IMR-90 (cell line): ENCODE measurements around the gene ZC3H4. TPM values are rescaled to one million over a fixed set of nuclear protein-coding genes. Genes with fewer than 3 reads are reported as not detected.

ENCODE experiments used
- ATAC-seq: fragments of 200-7000 bp; cut with Tn5 transposase; 2 replicates; pipeline ENCODE4 v1.9.1; 2020; ENCODE audit warnings: low read depth, mild to moderate bottlenecking, moderate library complexity
- BruUV-seq: library from RNA; stranded (reverse); fragments of 400-500 nt; replicated peaks from 2 replicates; lab custom pipeline; 2021; lab: Mats Ljungman, UMichigan
- CTCF ChIA-PET: fragments of 300-600 bp; formaldehyde crosslinking; extraction: SDS; loops from one replicate; lab custom pipeline; 2021; ENCODE audit warnings: antibody characterized with exemption; lab: Yijun Ruan, JAX
- POLR2A ChIA-PET: fragments of 300-600 bp; sonication (Branson Sonifier 250); formaldehyde crosslinking; loops from one replicate; lab custom pipeline; 2022; ENCODE audit warnings: antibody characterized with exemption; ENCODE audit not compliant: unreplicated experiment; lab: Charles Lee
- DNase-seq: peaks from one replicate; pipeline ENCODE4 v3.0.0; 2013
- H2AFZ ChIP-seq: replicated peaks from 2 replicates; pipeline ENCODE3; 2013; ENCODE audit warnings: low read length, mild to moderate bottlenecking; ENCODE audit not compliant: poor library complexity
- H2AK5ac ChIP-seq: 2 replicates; pipeline ENCODE4 v1.6.1; 2013; ENCODE audit warnings: low read depth, low read length, inconsistent platforms
- H2AK9ac ChIP-seq: replicated peaks from 2 replicates; pipeline ENCODE3; 2013; ENCODE audit warnings: mild to moderate bottlenecking, low read depth, low read length, moderate library complexity; ENCODE audit not compliant: poor library complexity
- H2BK120ac ChIP-seq: 2 replicates; pipeline ENCODE4 v1.6.1; 2013; ENCODE audit warnings: low read depth, low read length, inconsistent platforms
- H2BK15ac ChIP-seq: 3 replicates; pipeline ENCODE4 v1.6.1; 2013; ENCODE audit warnings: low read depth, low read length, inconsistent platforms
- H2BK20ac ChIP-seq: 2 replicates; pipeline ENCODE4 v1.6.1; 2013; ENCODE audit warnings: low read depth, mild to moderate bottlenecking, inconsistent platforms, low read length, moderate library complexity
- H2BK5ac ChIP-seq: 2 replicates; pipeline ENCODE4 v1.6.1; 2013; ENCODE audit warnings: mild to moderate bottlenecking, low read depth, low read length, inconsistent platforms; ENCODE audit not compliant: poor library complexity, severe bottlenecking
- H3K14ac ChIP-seq: replicated peaks from 2 replicates; pipeline ENCODE4 v1.6.1; 2013; ENCODE audit warnings: low read depth, low read length, inconsistent platforms
- H3K18ac ChIP-seq: 2 replicates; pipeline ENCODE4 v1.6.1; 2013; ENCODE audit warnings: low read depth, low read length, control low read depth
- H3K23ac ChIP-seq: 2 replicates; pipeline ENCODE4 v1.6.1; 2013; ENCODE audit warnings: low read depth, low read length, inconsistent platforms
- H3K27ac ChIP-seq: 2 replicates; pipeline ENCODE4 v1.5.1; 2013; ENCODE audit warnings: mild to moderate bottlenecking, control low read depth, low read length; ENCODE audit not compliant: insufficient read depth
- H3K27me3 ChIP-seq: 2 replicates; pipeline ENCODE4 v1.6.1; 2013; ENCODE audit warnings: low read length; ENCODE audit not compliant: control insufficient read depth, insufficient read depth
- H3K36me3 ChIP-seq: 2 replicates; pipeline ENCODE4 v1.6.1; 2013; ENCODE audit warnings: low read length, mixed read lengths; ENCODE audit not compliant: control insufficient read depth, insufficient read depth
- H3K4ac ChIP-seq: 2 replicates; pipeline ENCODE4 v1.6.1; 2013; ENCODE audit warnings: low read depth, low read length, inconsistent platforms
- H3K4me1 ChIP-seq: 2 replicates; pipeline ENCODE4 v1.6.1; 2013; ENCODE audit warnings: low read length, mixed read lengths; ENCODE audit not compliant: control insufficient read depth, insufficient read depth
- H3K4me2 ChIP-seq: 2 replicates; pipeline ENCODE4 v1.6.1; 2013; ENCODE audit warnings: low read depth, mild to moderate bottlenecking, control low read depth, low read length, moderate library complexity
- H3K4me3 ChIP-seq: 2 replicates; pipeline ENCODE4 v1.5.1; 2013; ENCODE audit warnings: low read depth, mild to moderate bottlenecking, control low read depth, low read length, moderate library complexity; ENCODE audit not compliant: insufficient read depth
- H3K56ac ChIP-seq: 2 replicates; pipeline ENCODE4 v1.6.1; 2013; ENCODE audit warnings: low read length, inconsistent platforms; ENCODE audit not compliant: insufficient read depth; ENCODE audit errors: extremely low read depth
- H3K79me1 ChIP-seq, 2 experiments: 2 replicates each; pipeline ENCODE4 v1.6.1; 2013; ENCODE audit warnings: low read length in 2 of 2, inconsistent platforms in 1 of 2, low read depth in 1 of 2
- H3K9ac ChIP-seq: 2 replicates; pipeline ENCODE4 v1.6.1; 2013; ENCODE audit warnings: low read depth, low read length, control low read depth
- H3K9me1 ChIP-seq: 2 replicates; pipeline ENCODE4 v1.6.1; 2013; ENCODE audit warnings: low read length, inconsistent platforms; ENCODE audit not compliant: insufficient read depth
- H3K9me3 ChIP-seq: 2 replicates; pipeline ENCODE4 v1.6.1; 2013; ENCODE audit warnings: low read length; ENCODE audit not compliant: control insufficient read depth, insufficient read depth
- H4K20me1 ChIP-seq: 2 replicates; pipeline ENCODE4 v1.6.1; 2013; ENCODE audit warnings: low read length, inconsistent platforms; ENCODE audit not compliant: insufficient read depth
- H4K5ac ChIP-seq: 2 replicates; pipeline ENCODE4 v1.6.1; 2013; ENCODE audit warnings: mild to moderate bottlenecking, low read depth, low read length, control low read depth
- H4K8ac ChIP-seq, 2 experiments: 2 replicates each; pipeline ENCODE4 v1.6.1; 2013; ENCODE audit warnings: low read depth in 2 of 2, low read length in 2 of 2, control low read depth in 1 of 2, inconsistent platforms in 1 of 2
- H4K91ac ChIP-seq: 2 replicates; pipeline ENCODE4 v1.6.1; 2013; ENCODE audit warnings: low read depth, low read length, inconsistent platforms; ENCODE audit not compliant: insufficient read depth
- BHLHE40 ChIP-seq: fragments of 150-350 bp; IDR thresholded peaks from 2 replicates; pipeline ENCODE4 v1.6.1; 2016; ENCODE audit warnings: mild to moderate bottlenecking, low read depth, low read length
- CEBPB ChIP-seq: IDR thresholded peaks from 2 replicates; pipeline ENCODE4 v1.6.1; 2012; ENCODE audit warnings: low read depth, low read length, improper control_type of control experiment
- CHD1 ChIP-seq: IDR thresholded peaks from 2 replicates; pipeline ENCODE4 v1.6.1; 2012; ENCODE audit warnings: low read depth, low read length, improper control_type of control experiment
- FOS ChIP-seq: fragments of 150-350 bp; IDR thresholded peaks from 2 replicates; pipeline ENCODE4 v1.6.1; 2016; ENCODE audit warnings: low read depth, low read length
- MAZ ChIP-seq: IDR thresholded peaks from 2 replicates; pipeline ENCODE4 v1.6.1; 2012; ENCODE audit warnings: low read depth, mild to moderate bottlenecking, low read length, improper control_type of control experiment, moderate library complexity, borderline replicate concordance
- MXI1 ChIP-seq: IDR thresholded peaks from 2 replicates; pipeline ENCODE4 v1.6.1; 2012; ENCODE audit warnings: low read depth, mild to moderate bottlenecking, low read length, moderate library complexity, borderline replicate concordance
- NFE2L2 ChIP-seq: fragments of 150-350 bp; IDR thresholded peaks from 2 replicates; pipeline ENCODE4 v1.6.1; 2016; ENCODE audit warnings: low read depth, mild to moderate bottlenecking, low read length
- POLR2A ChIP-seq: IDR thresholded peaks from 2 replicates; pipeline ENCODE4 v1.6.1; 2012; ENCODE audit warnings: mild to moderate bottlenecking, low read depth, low read length
- RAD21 ChIP-seq: IDR thresholded peaks from 2 replicates; pipeline ENCODE4 v1.6.1; 2012; ENCODE audit warnings: low read length, improper control_type of control experiment
- RCOR1 ChIP-seq: IDR thresholded peaks from 2 replicates; pipeline ENCODE4 v1.6.1; 2012; ENCODE audit warnings: mild to moderate bottlenecking, low read length, improper control_type of control experiment; ENCODE audit not compliant: insufficient replicate concordance
- RFX5 ChIP-seq: IDR thresholded peaks from 2 replicates; pipeline ENCODE4 v1.8.0; 2012; ENCODE audit warnings: low read depth, mild to moderate bottlenecking, low read length, moderate library complexity
- SMC3 ChIP-seq: fragments of 150-350 bp; IDR thresholded peaks from 2 replicates; pipeline ENCODE4 v1.6.1; 2016; ENCODE audit warnings: low read depth, mild to moderate bottlenecking, antibody characterized with exemption, low read length, moderate library complexity
- WGBS, 2 experiments: methylation state at CpG; one replicate each; pipeline versions ENCODE4 v1.1.5 to v1.1.7; 2013; ENCODE audit warnings: missing lambda C conversion rate in 2 of 2; ENCODE audit not compliant: insufficient read length in 1 of 2; ENCODE audit errors: extremely low coverage in 2 of 2; 5-methylcytosine and 5-hydroxymethylcytosine counted together
- dilution Hi-C: fragments of 300-500 bp; cut with HindIII; formaldehyde crosslinking; loops from one replicate; pipeline ENCODE4 v1.14.3; 2018; ENCODE audit warnings: low sequenced_read_pairs; ENCODE audit not compliant: unreplicated experiment
- in situ Hi-C: fragments of 300-500 bp; cut with MboI; formaldehyde crosslinking; loops from 3 replicates; pipeline ENCODE4 v1.14.3; 2019; ENCODE audit warnings: low sequenced_read_pairs, inconsistent platforms, mixed read lengths
- intact Hi-C: fragments of 100-400 bp; cut with micrococcal nuclease; formaldehyde crosslinking; loops from 2 replicates; pipeline ENCODE4 v1.10.0; 2022
- polyA plus RNA-seq, 3 experiments: library from polyadenylated mRNA; depleted of rRNA; stranded (reverse); fragments of >200 nt; gene quantifications; 2 replicates each; pipeline ENCODE4 v1.2.3, GENCODE V29; 2012; ENCODE audit warnings: low replicate concordance in 1 of 3
- total RNA-seq: library from RNA; depleted of rRNA; stranded (reverse); fragments of >200 nt; gene quantifications from 2 replicates; pipeline ENCODE4 v1.2.3, GENCODE V29; 2012
- TF ChIP-seq, protein P1 (sequence below): fragments of 150-350 bp; IDR thresholded peaks from 2 replicates; pipeline ENCODE4 v1.6.1; 2017; ENCODE audit warnings: mild to moderate bottlenecking, antibody characterized with exemption, low read length, low read depth
- TF ChIP-seq, protein P2 (sequence below): fragments of 150-350 bp; IDR thresholded peaks from 2 replicates; pipeline ENCODE4 v1.6.1; 2016; ENCODE audit warnings: low read depth, mild to moderate bottlenecking, low read length, moderate library complexity, borderline replicate concordance
- TF ChIP-seq, protein P3 (sequence below): conservative IDR thresholded peaks from 2 replicates; pipeline ENCODE4 v1.5.1; 2012; ENCODE audit warnings: mild to moderate bottlenecking, low read depth, low read length, improper control_type of control experiment

ZC3H4 gene
- total and polyA plus RNA-seq, 2 of the 4 experiments (the other 2 are of a cell fraction), result 3.9 to 8.9 TPM

DNA sequence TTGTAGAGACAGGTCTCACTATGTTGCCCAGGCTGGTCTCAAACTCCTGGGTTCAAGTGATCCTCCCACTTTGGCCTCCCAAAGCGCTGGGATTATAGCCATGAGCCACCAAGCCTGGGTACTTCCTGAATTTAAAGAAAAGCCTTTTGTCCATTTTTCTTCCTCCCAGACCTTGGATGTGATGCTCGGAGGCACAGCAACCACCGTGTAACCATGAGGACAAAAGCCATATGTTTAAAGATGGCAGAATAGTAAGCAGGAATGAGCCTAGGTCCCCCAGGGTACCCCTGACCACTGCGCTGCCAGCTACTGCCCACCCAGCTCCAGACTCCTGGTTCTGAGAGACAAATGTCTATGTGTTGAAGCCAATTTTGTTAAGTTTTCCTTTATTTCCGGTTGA is 31.1 kb downstream of the ZC3H4 start:
- Histone ChIP-seq H3K36me3 (peaks cover 50% of the 10 kb centered on the region), H3K4me1 (peaks cover 3% of the 10 kb centered on the region), H3K23ac (no peak overlapping the region), H3K14ac (no peak overlapping the region), H3K9me1 (peaks cover 3% of the 10 kb centered on the region; the same call in 1 of the 2 replicates), H2BK5ac (no peak overlapping the region), H2AK9ac (no peak overlapping the region), H3K9ac (no peak overlapping the region), H2BK120ac (no peak overlapping the region), H3K18ac (no peak overlapping the region), H3K4me2 (no peak overlapping the region), H4K5ac (no peak overlapping the region), H2AK5ac (no peak overlapping the region), H4K8ac (no peak overlapping the region), H4K91ac (no peak overlapping the region), H2BK15ac (no peak overlapping the region), H4K20me1 (peaks cover 12% of the 10 kb centered on the region), H3K56ac (no peak overlapping the region), H3K9me3 (no peaks in the 10 kb centered on the region), H2AFZ (no peak overlapping the region), H3K27ac (no peak overlapping the region), H2BK20ac (no peak overlapping the region), H3K4ac (no peak overlapping the region), H3K4me3 (no peak overlapping the region), H3K27me3 (no peaks in the 10 kb centered on the region), H3K79me1 (peaks cover 13 to 25% of the 10 kb centered on the region in 2 experiments)
- dilution Hi-C loops (no loop called here), intact Hi-C loops (no loop called here), in situ Hi-C loops (loop anchor here (5.0 kb wide), 1 partner anchor 45 kb away; no protein-coding TSS in a partner anchor)
- BruUV-seq, result no TSS peak
- ChIA-PET CTCF (interaction anchor here (0.6 kb wide), 1 partner anchor 36 kb away, joined by 4 read pairs; no protein-coding TSS in a partner anchor), POLR2A (no interaction called here)
- DNase-seq (no peak), ATAC-seq (no peak)
- TF ChIP-seq, protein P1, sequence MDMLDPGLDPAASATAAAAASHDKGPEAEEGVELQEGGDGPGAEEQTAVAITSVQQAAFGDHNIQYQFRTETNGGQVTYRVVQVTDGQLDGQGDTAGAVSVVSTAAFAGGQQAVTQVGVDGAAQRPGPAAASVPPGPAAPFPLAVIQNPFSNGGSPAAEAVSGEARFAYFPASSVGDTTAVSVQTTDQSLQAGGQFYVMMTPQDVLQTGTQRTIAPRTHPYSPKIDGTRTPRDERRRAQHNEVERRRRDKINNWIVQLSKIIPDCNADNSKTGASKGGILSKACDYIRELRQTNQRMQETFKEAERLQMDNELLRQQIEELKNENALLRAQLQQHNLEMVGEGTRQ, result no peak
- TF ChIP-seq, protein P2, sequence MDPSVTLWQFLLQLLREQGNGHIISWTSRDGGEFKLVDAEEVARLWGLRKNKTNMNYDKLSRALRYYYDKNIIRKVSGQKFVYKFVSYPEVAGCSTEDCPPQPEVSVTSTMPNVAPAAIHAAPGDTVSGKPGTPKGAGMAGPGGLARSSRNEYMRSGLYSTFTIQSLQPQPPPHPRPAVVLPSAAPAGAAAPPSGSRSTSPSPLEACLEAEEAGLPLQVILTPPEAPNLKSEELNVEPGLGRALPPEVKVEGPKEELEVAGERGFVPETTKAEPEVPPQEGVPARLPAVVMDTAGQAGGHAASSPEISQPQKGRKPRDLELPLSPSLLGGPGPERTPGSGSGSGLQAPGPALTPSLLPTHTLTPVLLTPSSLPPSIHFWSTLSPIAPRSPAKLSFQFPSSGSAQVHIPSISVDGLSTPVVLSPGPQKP, result no peak
- TF ChIP-seq FOS, result no peak
- no peak for TF ChIP-seq SMC3
- no peak for TF ChIP-seq MXI1
- TF ChIP-seq, protein P3, sequence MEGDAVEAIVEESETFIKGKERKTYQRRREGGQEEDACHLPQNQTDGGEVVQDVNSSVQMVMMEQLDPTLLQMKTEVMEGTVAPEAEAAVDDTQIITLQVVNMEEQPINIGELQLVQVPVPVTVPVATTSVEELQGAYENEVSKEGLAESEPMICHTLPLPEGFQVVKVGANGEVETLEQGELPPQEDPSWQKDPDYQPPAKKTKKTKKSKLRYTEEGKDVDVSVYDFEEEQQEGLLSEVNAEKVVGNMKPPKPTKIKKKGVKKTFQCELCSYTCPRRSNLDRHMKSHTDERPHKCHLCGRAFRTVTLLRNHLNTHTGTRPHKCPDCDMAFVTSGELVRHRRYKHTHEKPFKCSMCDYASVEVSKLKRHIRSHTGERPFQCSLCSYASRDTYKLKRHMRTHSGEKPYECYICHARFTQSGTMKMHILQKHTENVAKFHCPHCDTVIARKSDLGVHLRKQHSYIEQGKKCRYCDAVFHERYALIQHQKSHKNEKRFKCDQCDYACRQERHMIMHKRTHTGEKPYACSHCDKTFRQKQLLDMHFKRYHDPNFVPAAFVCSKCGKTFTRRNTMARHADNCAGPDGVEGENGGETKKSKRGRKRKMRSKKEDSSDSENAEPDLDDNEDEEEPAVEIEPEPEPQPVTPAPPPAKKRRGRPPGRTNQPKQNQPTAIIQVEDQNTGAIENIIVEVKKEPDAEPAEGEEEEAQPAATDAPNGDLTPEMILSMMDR, result no peak
- no peak for TF ChIP-seq RFX5
- no peak for TF ChIP-seq MAZ
- no peak for TF ChIP-seq RAD21
- no peak for TF ChIP-seq CEBPB
- TF ChIP-seq BHLHE40, result no peak
- no peak for TF ChIP-seq RCOR1
- no peak for TF ChIP-seq CHD1
- TF ChIP-seq NFE2L2, result no peak
- no peak for TF ChIP-seq POLR2A
- WGBS, 2 experiments, result 100% methylated on average over 1 of the region's 5 CpGs; no CpG with 5 or more reads in 1 of the 2 experiments
